Astrocyte of the spinal cord (primary cell): ENCODE data around the gene MYO3B.

ENCODE experiments used
- DNase-seq: peaks from one replicate; pipeline ENCODE4 v3.0.0; 2011; ENCODE audit warnings: low read depth, low spot score
- H3K4me3 ChIP-seq: 2 replicates; pipeline ENCODE4 v1.5.1; 2011; ENCODE audit warnings: low read depth, mild to moderate bottlenecking, low read length, moderate library complexity
- in situ Hi-C: cut with HindIII; loops from 2 replicates; pipeline ENCODE4 v1.10.0; 2017; ENCODE audit warnings: low sequenced_read_pairs
- TF ChIP-seq, protein P1 (sequence below): IDR thresholded peaks from 2 replicates; pipeline ENCODE4 v1.5.1; 2012; ENCODE audit warnings: low read depth, mild to moderate bottlenecking, low read length, inconsistent platforms

The MYO3B gene

DNA sequence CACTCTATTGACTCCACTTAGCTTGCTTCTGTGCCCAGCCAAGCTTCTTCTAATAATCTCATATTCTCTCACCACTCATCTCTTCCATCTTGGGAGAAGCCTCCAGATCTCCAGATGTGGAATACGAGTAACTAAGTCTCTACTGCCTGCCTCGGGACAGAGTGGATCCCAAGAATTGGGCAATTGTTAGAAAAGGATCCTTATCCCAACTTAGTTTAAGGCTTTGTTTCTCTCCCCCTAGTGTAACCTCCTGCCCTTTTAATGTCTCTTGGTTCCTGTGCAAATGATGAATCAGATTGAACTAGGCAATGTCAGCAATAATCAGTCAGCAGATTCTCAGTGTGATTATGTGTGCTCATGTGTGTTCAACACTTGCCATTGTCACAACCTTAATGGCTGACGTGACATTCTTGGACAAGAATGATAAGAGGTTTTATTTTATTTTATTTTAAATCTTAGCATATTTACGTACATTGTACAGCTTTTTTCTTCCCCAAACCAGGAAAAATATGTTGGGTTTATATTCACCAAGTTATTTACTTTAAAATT, 59.7 kb downstream of the MYO3B start:
- in situ Hi-C loops: no loop called here
- H3K4me3 ChIP-seq: no peak overlapping the region
- TF ChIP-seq, protein P1, sequence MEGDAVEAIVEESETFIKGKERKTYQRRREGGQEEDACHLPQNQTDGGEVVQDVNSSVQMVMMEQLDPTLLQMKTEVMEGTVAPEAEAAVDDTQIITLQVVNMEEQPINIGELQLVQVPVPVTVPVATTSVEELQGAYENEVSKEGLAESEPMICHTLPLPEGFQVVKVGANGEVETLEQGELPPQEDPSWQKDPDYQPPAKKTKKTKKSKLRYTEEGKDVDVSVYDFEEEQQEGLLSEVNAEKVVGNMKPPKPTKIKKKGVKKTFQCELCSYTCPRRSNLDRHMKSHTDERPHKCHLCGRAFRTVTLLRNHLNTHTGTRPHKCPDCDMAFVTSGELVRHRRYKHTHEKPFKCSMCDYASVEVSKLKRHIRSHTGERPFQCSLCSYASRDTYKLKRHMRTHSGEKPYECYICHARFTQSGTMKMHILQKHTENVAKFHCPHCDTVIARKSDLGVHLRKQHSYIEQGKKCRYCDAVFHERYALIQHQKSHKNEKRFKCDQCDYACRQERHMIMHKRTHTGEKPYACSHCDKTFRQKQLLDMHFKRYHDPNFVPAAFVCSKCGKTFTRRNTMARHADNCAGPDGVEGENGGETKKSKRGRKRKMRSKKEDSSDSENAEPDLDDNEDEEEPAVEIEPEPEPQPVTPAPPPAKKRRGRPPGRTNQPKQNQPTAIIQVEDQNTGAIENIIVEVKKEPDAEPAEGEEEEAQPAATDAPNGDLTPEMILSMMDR: no peak
- DNase-seq: no peak

DNA sequence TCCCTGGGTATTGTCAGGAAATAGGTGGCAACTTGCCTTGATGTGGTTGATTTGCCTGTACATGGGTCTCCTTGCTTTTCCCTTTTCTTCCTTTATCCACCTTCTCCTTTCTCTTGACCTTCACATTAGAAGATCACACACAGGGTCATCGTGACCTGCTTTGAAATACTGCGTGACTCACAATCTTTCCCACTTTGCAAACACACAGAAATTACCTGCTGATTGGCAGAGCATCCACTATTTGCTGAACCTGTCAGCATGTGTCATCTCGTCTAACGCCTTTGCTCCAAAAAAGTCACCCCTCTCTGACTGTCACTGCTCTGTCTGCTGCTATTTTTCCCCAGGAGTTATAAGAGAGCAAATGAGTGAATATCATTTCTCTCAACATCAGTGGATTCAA, 60.8 kb downstream of the MYO3B start:
- H3K4me3 ChIP-seq: no peak overlapping the region
- in situ Hi-C loops: no loop called here
- no peak for DNase-seq
- TF ChIP-seq, protein P1: no peak

DNA sequence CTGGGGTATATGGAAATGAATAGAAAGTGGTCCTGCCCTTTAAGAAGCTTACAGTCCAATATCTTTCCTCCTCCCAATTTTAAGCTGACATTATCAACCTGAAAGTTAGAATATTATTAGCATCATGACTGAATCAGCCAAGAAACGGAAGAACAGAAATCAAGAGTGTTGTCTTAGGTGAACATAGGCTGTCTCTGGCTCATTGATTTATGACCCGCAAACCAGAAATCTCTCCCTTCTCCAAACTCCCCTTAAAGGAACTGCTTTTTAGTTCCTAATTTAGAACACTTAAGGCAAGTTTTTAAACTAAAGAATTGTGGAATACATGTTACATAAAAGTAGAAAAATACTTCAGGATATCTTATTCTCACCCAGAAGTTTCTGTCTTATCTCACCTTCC, 62.7 kb downstream of the MYO3B start:
- no peak for DNase-seq
- TF ChIP-seq, protein P1: no peak
- in situ Hi-C loops: no loop called here

DNA sequence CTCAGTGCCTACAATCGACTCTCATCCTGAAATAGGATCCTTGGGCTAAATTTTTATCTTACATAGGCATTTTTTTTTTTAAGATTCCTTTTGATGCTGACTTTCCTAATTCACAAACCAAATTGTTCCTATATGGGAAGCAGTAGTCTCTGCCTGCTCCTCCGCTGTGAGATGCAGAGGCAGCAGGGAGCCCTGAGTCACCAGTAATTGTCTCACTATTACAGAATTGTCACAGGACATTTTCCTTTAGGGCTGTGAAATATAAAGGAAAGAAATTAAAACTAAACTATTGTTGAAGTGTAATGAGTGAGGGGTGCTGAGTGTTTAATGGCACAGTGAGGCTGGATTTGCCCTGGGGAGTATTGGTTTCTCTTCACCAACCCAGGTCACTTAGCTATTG, 63.8 kb downstream of the MYO3B start:
- no peak overlapping the region for H3K4me3 ChIP-seq
- TF ChIP-seq, protein P1: no peak
- no peak for DNase-seq
- in situ Hi-C loops: no loop called here

More for the DNA sequence above, 62.7 kb downstream of the MYO3B start:
- H3K4me3 ChIP-seq: no peak overlapping the region

DNA sequence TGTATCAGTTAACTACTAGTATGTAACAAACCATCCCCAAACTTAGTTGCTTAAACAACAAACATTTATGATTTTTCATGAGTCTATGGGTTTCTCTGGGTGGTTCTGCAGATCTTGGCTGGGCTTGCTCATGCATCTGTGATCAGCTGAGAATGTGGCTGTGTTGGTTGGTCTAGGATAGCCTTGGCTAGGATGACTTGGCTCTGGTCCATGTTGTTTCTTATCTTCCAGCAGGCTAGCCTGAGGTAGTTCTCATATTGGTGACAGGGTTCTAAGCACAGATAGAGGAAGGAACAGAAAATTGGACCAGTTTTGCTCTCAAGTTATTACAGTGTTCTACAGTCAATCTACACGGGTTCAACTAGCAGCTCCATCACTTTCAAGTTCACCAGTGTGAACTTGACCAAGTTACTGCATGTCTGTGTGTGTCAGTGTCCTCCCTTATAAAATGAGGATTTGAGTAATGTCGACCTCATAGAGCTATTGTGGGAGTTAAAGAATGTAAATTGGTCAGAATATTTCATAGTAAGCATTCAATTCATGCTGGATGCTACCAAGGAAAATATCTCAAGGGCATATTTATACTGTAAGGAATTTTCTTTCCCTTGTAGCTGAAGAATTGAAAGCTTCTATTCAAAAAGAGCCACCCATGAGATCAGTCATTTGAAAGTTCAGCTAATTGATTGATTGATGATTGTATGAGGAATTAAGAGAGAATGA, 65.3 kb downstream of the MYO3B start:
- TF ChIP-seq, protein P1: no peak
- no peak for DNase-seq
- H3K4me3 ChIP-seq: no peak overlapping the region
- in situ Hi-C loops: no loop called here

DNA sequence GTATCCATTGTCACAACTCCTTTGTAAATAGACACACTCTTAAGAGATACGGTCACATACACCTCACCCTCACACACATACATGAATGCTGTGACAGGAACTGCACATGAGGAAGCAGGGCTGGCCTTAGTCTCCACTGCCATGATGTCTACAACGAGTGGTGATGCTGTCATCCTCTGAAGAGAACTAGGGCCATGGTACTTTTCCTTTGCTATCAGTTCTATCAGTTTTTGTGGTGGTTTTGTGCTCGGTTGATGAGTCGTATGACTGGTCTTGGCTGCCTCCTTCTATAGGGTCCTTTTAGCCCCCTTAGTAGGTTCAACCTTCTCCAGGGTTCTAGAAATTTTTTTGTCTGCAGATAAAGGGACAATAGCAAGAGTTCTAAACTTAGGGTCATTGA, 66.0 kb downstream of the MYO3B start:
- TF ChIP-seq, protein P1: no peak
- DNase-seq: no peak
- in situ Hi-C loops: no loop called here
- no peak overlapping the region for H3K4me3 ChIP-seq
